GM12878 (cell line): Measurements from ENCODE around the gene LKAAEAR1. TPM values are rescaled to one million over a fixed set of nuclear protein-coding genes. Genes with fewer than 3 reads are reported as not detected.

Source experiments
- ATAC-seq: fragments of 200-7000 bp; cut with Tn5 transposase; 3 replicates; pipeline ENCODE4 v1.9.1; 2020; ENCODE audit warnings: mild to moderate bottlenecking, moderate library complexity
- BruUV-seq: library from RNA; stranded (reverse); fragments of 400-500 nt; replicated peaks from 2 replicates; lab custom pipeline; 2021; lab: Mats Ljungman, UMichigan
- CTCF ChIA-PET: fragments of 300-600 bp; sonication (Branson Sonifier 250); formaldehyde crosslinking; extraction: SDS; loops from one replicate; lab custom pipeline; 2021; ENCODE audit warnings: inconsistent platforms; lab: Yijun Ruan, JAX
- POLR2A ChIA-PET: fragments of 350-600 bp; formaldehyde crosslinking; extraction: SDS; loops from one replicate; lab custom pipeline; 2021; ENCODE audit warnings: inconsistent platforms; lab: Charles Lee
- RAD21 ChIA-PET: fragments of 300-600 bp; sonication (Branson Sonifier 250); formaldehyde crosslinking; loops from one replicate; lab custom pipeline; 2023; ENCODE audit warnings: antibody characterized with exemption; ENCODE audit not compliant: unreplicated experiment; lab: Charles Lee
- SMC1A ChIA-PET: fragments of 300-600 bp; sonication (Branson Sonifier 250); formaldehyde crosslinking; loops from one replicate; lab custom pipeline; 2023; ENCODE audit not compliant: unreplicated experiment, uncharacterized antibody; lab: Charles Lee
- DNase-seq: peaks from one replicate; pipeline ENCODE4 v3.0.0-alpha.2; 2011; ENCODE audit warnings: low read depth, low spot score
- FAIRE-seq: peaks from 3 replicates; lab custom pipeline; 2011; peaks lifted over from hg19 to GRCh38; lab: Jason Lieb, UNC
- H2AFZ ChIP-seq: 2 replicates; pipeline ENCODE4 v1.6.0; 2011; ENCODE audit warnings: low read depth, low read length, control low read depth; ENCODE audit not compliant: control insufficient read depth
- H3K27ac ChIP-seq: 2 replicates; pipeline ENCODE4 v1.5.1; 2011; ENCODE audit warnings: control low read depth; ENCODE audit not compliant: control insufficient read depth, insufficient read depth
- H3K27me3 ChIP-seq, 2 experiments: replicated peaks in 1 of 2; 2 replicates each; pipeline versions ENCODE4 v1.6.0 to v1.6.1; 2011; ENCODE audit warnings: low read length in 1 of 2; ENCODE audit not compliant: control insufficient read depth in 2 of 2, insufficient read depth in 2 of 2
- H3K36me3 ChIP-seq, 2 experiments: 2 replicates each; pipeline ENCODE4 v1.5.1; 2011; ENCODE audit warnings: low read length in 1 of 2; ENCODE audit not compliant: control insufficient read depth in 2 of 2, insufficient read depth in 2 of 2
- H3K4me1 ChIP-seq: 2 replicates; pipeline ENCODE4 v1.6.1; 2011; ENCODE audit warnings: mild to moderate bottlenecking, low read length, moderate library complexity, mixed read lengths; ENCODE audit not compliant: control insufficient read depth, insufficient read depth
- H3K4me2 ChIP-seq: 2 replicates; pipeline ENCODE4 v1.6.0; 2011; ENCODE audit warnings: control low read depth; ENCODE audit not compliant: control insufficient read depth, insufficient read depth
- H3K4me3 ChIP-seq: fragments of 200-600 bp; sonication (generic); 2 replicates; pipeline ENCODE4 v1.5.1; 2016
- H3K79me2 ChIP-seq: 2 replicates; pipeline ENCODE4 v1.6.0; 2011; ENCODE audit warnings: low read length; ENCODE audit not compliant: control insufficient read depth, insufficient read depth
- H3K9ac ChIP-seq: 2 replicates; pipeline ENCODE4 v1.8.0; 2011; ENCODE audit warnings: low read length, control low read depth, mixed read lengths; ENCODE audit not compliant: control insufficient read depth, insufficient read depth
- H3K9me3 ChIP-seq: replicated peaks from 3 replicates; pipeline ENCODE4 v1.5.1; 2011; ENCODE audit warnings: mild to moderate bottlenecking, low read length; ENCODE audit not compliant: control insufficient read depth, insufficient read depth
- H4K20me1 ChIP-seq: 2 replicates; pipeline ENCODE4 v1.6.0; 2011; ENCODE audit not compliant: control insufficient read depth, insufficient read depth
- BRCA1 ChIP-seq: IDR thresholded peaks from 2 replicates; pipeline ENCODE4 v1.6.1; 2011; ENCODE audit warnings: low read depth, low read length, improper control_type of control experiment
- CEBPB ChIP-seq, 2 experiments: fragments of 150-350 bp in 1 of 2; IDR thresholded peaks; 2 replicates each; pipeline ENCODE4 v1.6.1; 2012 to 2014; ENCODE audit warnings: low read depth in 2 of 2, low read length in 2 of 2, borderline replicate concordance in 1 of 2, inconsistent platforms in 1 of 2
- EED ChIP-seq: sonication (generic); IDR thresholded peaks from 2 replicates; pipeline ENCODE4 v1.6.1; 2016; ENCODE audit warnings: antibody characterized with exemption, low read depth
- EZH2 ChIP-seq: IDR thresholded peaks from 2 replicates; pipeline ENCODE4 v1.6.1; 2012; ENCODE audit warnings: low read depth, mild to moderate bottlenecking, control low read depth, inconsistent platforms, low read length, borderline replicate concordance; ENCODE audit not compliant: control insufficient read depth
- HDGF ChIP-seq: fragments of 450-650 bp; IDR thresholded peaks from 2 replicates; pipeline ENCODE4 v1.6.1; 2016; ENCODE audit warnings: antibody characterized with exemption
- MXI1 ChIP-seq: fragments of 150-350 bp; IDR thresholded peaks from 2 replicates; pipeline ENCODE4 v1.6.1; 2011; ENCODE audit warnings: low read depth, mild to moderate bottlenecking, inconsistent platforms, low read length, improper control_type of control experiment
- MYB ChIP-seq: fragments of 150-350 bp; IDR thresholded peaks from 2 replicates; pipeline ENCODE4 v1.6.1; 2014; ENCODE audit warnings: mild to moderate bottlenecking, low read depth, low read length, borderline replicate concordance
- NFYB ChIP-seq: IDR thresholded peaks from 2 replicates; pipeline ENCODE4 v1.6.1; 2011; ENCODE audit warnings: low read depth, mild to moderate bottlenecking, low read length, improper control_type of control experiment, moderate library complexity; ENCODE audit not compliant: insufficient read depth
- NR2C2 ChIP-seq: IDR thresholded peaks from 2 replicates; pipeline ENCODE4 v1.6.1; 2011; ENCODE audit warnings: borderline replicate concordance, low read depth; ENCODE audit not compliant: control insufficient read depth, insufficient read length
- NR2F1 ChIP-seq: fragments of 450-650 bp; conservative IDR thresholded peaks from 2 replicates; pipeline ENCODE4 v1.6.1; 2017; ENCODE audit warnings: mild to moderate bottlenecking
- NRF1 ChIP-seq: conservative IDR thresholded peaks from 2 replicates; pipeline ENCODE4 v1.6.1; 2011; ENCODE audit warnings: mild to moderate bottlenecking, low read depth, low read length, improper control_type of control experiment
- POLR2AphosphoS5 ChIP-seq: IDR thresholded peaks from 2 replicates; pipeline ENCODE4 v1.6.1; 2011; ENCODE audit warnings: mild to moderate bottlenecking, low read length, inconsistent platforms
- SMARCA5 ChIP-seq: fragments of 450-650 bp; IDR thresholded peaks from 2 replicates; pipeline ENCODE4 v1.6.1; 2017; ENCODE audit warnings: mild to moderate bottlenecking
- SPI1 ChIP-seq: IDR thresholded peaks from 2 replicates; pipeline ENCODE4 v1.6.1; 2011; ENCODE audit warnings: low read depth, mild to moderate bottlenecking, low read length, moderate library complexity, borderline replicate concordance; ENCODE audit not compliant: insufficient read depth
- TCF3 ChIP-seq: IDR thresholded peaks from 2 replicates; pipeline ENCODE4 v1.6.1; 2012; ENCODE audit warnings: low read depth, mild to moderate bottlenecking, low read length, borderline replicate concordance; ENCODE audit not compliant: insufficient read depth
- WGBS: methylation state at CpG from one replicate; pipeline ENCODE4 v1.1.6; 2016; ENCODE audit warnings: low lambda C conversion rate; ENCODE audit not compliant: insufficient replicate concordance, insufficient coverage; ENCODE audit errors: missing lambda C conversion rate; 5-methylcytosine and 5-hydroxymethylcytosine counted together
- in situ Hi-C: fragments of 300-500 bp; cut with MboI; formaldehyde crosslinking; loops from 9 replicates; pipeline ENCODE4 v1.14.3; 2018; ENCODE audit warnings: mixed read lengths
- intact Hi-C: fragments of 100-400 bp; cut with micrococcal nuclease; formaldehyde crosslinking; loops from one replicate; pipeline ENCODE4 v1.14.2; 2022; ENCODE audit not compliant: unreplicated experiment
- polyA plus RNA-seq, 11 experiments: library from polyadenylated mRNA; depleted of rRNA in 4 of 11; unstranded in 6 of 11; stranded (reverse) in 5 of 11; fragments of >200 nt; fragmentation: Nextera tagmentation in 4 of 11; fragmentation: Illumina TruSeq in 1 of 11; extraction: Ambion mirVana in 4 of 11; extraction: Trizol in 1 of 11; gene quantifications; 1 replicate in 1 of 11; 2 replicates in 10 of 11; pipeline versions ENCODE4 v1.2.1 to v1.2.3, GENCODE V29; 2011 to 2016; ENCODE audit warnings: inconsistent platforms in 2 of 11, missing spikeins in 2 of 11, low read depth in 1 of 11
- total RNA-seq, 4 experiments: library from RNA; depleted of rRNA in 3 of 4; stranded (reverse); fragments of >200 nt in 3 of 4; fragmentation: Illumina TruSeq in 1 of 4; extraction: Trizol in 1 of 4; gene quantifications; 2 replicates each; pipeline versions ENCODE4 v1.2.1 to v1.2.3, GENCODE V29; 2013 to 2021
- TF ChIP-seq, protein P1 (sequence below): fragments of 150-350 bp; IDR thresholded peaks from 2 replicates; pipeline ENCODE4 v1.6.1; 2016; ENCODE audit warnings: low read depth, low read length
- TF ChIP-seq, protein P2 (sequence below): fragments of 450-650 bp; IDR thresholded peaks from 2 replicates; pipeline ENCODE4 v1.6.1; 2016; ENCODE audit warnings: mild to moderate bottlenecking

The LKAAEAR1 gene
- total and polyA plus RNA-seq, 10 of the 15 experiments (the other 5 are each of a cell fraction or from before 2014, with no cell fraction given), result not detected

DNA sequence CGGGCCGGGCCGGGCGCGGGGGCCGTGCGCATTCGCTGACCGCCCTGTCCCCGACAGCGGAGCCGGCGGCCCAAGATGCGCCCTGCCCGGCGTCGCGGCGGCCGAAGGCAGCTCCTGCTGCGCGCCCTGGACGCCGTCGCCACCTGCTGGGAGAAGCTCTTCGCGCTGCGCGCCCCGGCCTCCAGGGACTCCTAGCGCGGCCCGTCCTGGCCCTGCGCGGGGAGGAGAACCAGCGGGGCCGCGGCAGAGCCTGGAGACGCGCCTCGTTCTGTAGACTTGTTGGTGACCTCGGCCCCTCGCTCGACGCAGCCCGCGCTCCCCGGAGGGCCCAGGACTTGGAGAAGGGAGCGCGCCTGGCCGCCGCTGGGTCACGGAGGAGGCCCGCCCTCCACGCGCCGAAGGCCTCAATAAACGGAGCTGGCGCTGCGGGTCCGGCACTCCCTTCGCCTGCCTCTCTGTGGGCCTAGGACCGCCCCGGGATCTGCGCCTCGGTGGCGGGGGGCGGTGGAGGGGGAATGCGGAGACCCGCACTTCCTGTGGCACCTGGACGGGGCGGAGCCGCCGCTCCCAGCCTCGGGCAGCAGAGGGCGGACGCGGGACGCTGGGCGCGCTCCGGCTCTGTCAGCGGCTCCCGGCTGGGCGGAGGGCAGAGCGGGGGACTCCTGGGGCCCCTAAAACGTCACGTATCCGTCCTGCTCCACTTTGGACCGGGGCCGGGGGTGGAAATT, 45.5 kb downstream of the LKAAEAR1 start (continued):
- TF ChIP-seq NR2C2, result no peak
- TF ChIP-seq POLR2AphosphoS5, result no peak
- TF ChIP-seq MYB, result no peak

DNA sequence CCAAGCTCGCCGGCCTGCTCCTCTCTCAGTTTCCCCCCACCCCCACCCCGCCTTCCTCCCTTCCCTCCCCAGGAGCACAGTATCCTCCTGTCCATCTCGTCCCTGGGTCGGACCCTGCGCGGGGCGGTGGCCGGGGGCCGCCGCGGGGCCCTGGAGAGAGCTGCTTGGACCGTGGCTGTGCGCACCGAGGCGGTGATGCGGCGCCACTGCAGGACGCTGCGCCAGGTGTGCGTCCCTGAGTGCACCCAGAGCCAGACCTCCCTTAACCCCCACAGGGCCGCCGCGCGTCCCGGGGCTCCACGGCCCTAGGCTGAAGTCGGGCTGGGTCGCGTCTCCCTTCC, 46.0 kb downstream of the LKAAEAR1 start:
- peak overlapping the region; percentile 70 for H3K4me2 ChIP-seq
- H3K9ac ChIP-seq, result peak overlapping the region; percentile 64
- H3K4me3 ChIP-seq, result peak overlapping the region; percentile 58
- ATAC-seq (peak; percentile 53), FAIRE-seq (no peak), DNase-seq (no peak)
- 3% methylated on average over 20 of the region's 30 CpGs for WGBS
- ChIA-PET SMC1A (interaction anchor here (1.0 to 6.1 kb wide), 6 partner anchors 8 to 82 kb away, joined by 3 to 52 read pairs (median 10); partner anchors contain the start of genes PRPF6 and SAMD10), RAD21 (interaction anchor here (0.7 to 7.1 kb wide), 15 partner anchors 16 to 501 kb away, joined by 3 to 92 read pairs (median 4); partner anchors contain the start of genes OPRL1, PRPF6, PTK6 and RGS19), POLR2A (interaction anchor here (0.6 to 7.2 kb wide), 10 partner anchors 16 to 500 kb away, joined by 3 to 63 read pairs (median 6); partner anchors contain the start of genes PRPF6, PTK6, SAMD10 and TCEA2), CTCF (interaction anchor here (0.6 to 9.1 kb wide), 22 partner anchors 10 to 517 kb away, joined by 3 to 108 read pairs (median 4); partner anchors contain the start of genes OPRL1, PRPF6, RGS19 and RTEL1)
- H4K20me1 ChIP-seq, result no peaks in the 10 kb centered on the region
- in situ Hi-C loops, result no loop called here
- H2AFZ ChIP-seq, result peak overlapping the region; percentile 64; the same call in 1 of the 2 replicates
- peak overlapping the region; percentile 69 for H3K27ac ChIP-seq
- peaks cover 4% of the 10 kb centered on the region for H3K79me2 ChIP-seq
- no TSS peak for BruUV-seq
- no peaks in the 10 kb centered on the region for H3K27me3 ChIP-seq
- H3K4me1 ChIP-seq, result peaks cover 52% of the 10 kb centered on the region
- no peaks in the 10 kb centered on the region for H3K9me3 ChIP-seq
- intact Hi-C loops, result loop anchor here (1.0 to 2.0 kb wide), 2 partner anchors 19 to 58 kb away; no protein-coding TSS in a partner anchor
- peaks cover 4 to 6% of the 10 kb centered on the region in 2 experiments; a peak in 3 of 4 replicates for H3K36me3 ChIP-seq
- 0 out of 2 replicates have a peak, but pooled peaks have one; percentile 46 for TF ChIP-seq TCF3
- no peak for TF ChIP-seq MXI1
- TF ChIP-seq NR2F1, result no peak
- no peak for TF ChIP-seq SPI1
- TF ChIP-seq, protein P1, sequence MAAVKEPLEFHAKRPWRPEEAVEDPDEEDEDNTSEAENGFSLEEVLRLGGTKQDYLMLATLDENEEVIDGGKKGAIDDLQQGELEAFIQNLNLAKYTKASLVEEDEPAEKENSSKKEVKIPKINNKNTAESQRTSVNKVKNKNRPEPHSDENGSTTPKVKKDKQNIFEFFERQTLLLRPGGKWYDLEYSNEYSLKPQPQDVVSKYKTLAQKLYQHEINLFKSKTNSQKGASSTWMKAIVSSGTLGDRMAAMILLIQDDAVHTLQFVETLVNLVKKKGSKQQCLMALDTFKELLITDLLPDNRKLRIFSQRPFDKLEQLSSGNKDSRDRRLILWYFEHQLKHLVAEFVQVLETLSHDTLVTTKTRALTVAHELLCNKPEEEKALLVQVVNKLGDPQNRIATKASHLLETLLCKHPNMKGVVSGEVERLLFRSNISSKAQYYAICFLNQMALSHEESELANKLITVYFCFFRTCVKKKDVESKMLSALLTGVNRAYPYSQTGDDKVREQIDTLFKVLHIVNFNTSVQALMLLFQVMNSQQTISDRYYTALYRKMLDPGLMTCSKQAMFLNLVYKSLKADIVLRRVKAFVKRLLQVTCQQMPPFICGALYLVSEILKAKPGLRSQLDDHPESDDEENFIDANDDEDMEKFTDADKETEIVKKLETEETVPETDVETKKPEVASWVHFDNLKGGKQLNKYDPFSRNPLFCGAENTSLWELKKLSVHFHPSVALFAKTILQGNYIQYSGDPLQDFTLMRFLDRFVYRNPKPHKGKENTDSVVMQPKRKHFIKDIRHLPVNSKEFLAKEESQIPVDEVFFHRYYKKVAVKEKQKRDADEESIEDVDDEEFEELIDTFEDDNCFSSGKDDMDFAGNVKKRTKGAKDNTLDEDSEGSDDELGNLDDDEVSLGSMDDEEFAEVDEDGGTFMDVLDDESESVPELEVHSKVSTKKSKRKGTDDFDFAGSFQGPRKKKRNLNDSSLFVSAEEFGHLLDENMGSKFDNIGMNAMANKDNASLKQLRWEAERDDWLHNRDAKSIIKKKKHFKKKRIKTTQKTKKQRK, result no peak
- TF ChIP-seq SMARCA5, result no peak
- TF ChIP-seq, protein P2, sequence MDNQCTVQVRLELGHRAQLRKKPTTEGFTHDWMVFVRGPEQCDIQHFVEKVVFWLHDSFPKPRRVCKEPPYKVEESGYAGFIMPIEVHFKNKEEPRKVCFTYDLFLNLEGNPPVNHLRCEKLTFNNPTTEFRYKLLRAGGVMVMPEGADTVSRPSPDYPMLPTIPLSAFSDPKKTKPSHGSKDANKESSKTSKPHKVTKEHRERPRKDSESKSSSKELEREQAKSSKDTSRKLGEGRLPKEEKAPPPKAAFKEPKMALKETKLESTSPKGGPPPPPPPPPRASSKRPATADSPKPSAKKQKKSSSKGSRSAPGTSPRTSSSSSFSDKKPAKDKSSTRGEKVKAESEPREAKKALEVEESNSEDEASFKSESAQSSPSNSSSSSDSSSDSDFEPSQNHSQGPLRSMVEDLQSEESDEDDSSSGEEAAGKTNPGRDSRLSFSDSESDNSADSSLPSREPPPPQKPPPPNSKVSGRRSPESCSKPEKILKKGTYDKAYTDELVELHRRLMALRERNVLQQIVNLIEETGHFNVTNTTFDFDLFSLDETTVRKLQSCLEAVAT, result no peak
- TF ChIP-seq EED, result no peak
- TF ChIP-seq EZH2, result no peak
- TF ChIP-seq HDGF, result no peak
- no peak for TF ChIP-seq NFYB
- no peak for TF ChIP-seq BRCA1
- no peak for TF ChIP-seq CEBPB (IDR thresholded peaks at IDR 0.05; ENCODE audit: borderline replicate concordance in 1 of 2, low read depth in 2 of 2, low read length in 2 of 2)
- no peak for TF ChIP-seq NRF1
